Measurements from ENCODE around the gene EIPR1. TPM values are rescaled to one million over a fixed set of nuclear protein-coding genes. Genes with fewer than 3 reads are reported as not detected.
"Not testable (repeated sequence)": the region's sequence is repeated elsewhere in the genome, so short reads cannot be mapped to it uniquely, and the experiment has no call there.

Gene EIPR1
- total RNA-seq, 2 donors from 2014 or later = 34.5 to 35.1 TPM

GRCh38 chr2:3289971-3290370 is 87.6 kb downstream of the EIPR1 start:
- DNase-seq = no peak
- H3K36me3 Mint-ChIP-seq (ENCODE audit: insufficient read depth in 2 of 2) = peaks cover 5 to 8% of the 10 kb centered on the region in 2 donors
- ATAC-seq (replicated peaks in 1 of 2) = no peak
- peaks cover 6% of the 10 kb centered on the region in 2 donors for H3K9me3 Mint-ChIP-seq
- no peaks in the 10 kb centered on the region for H3K27me3 Mint-ChIP-seq (ENCODE audit: low read depth)
- peaks cover 7% of the 10 kb centered on the region for H3K4me1 Mint-ChIP-seq (ENCODE audit: low read depth)
- no peak overlapping the region for H3K4me3 Mint-ChIP-seq
- no peak overlapping the region for H3K27ac Mint-ChIP-seq

GRCh38 chr2:3289526-3289925 is 88.1 kb downstream of the EIPR1 start:
- H3K4me3 Mint-ChIP-seq = no peak overlapping the region
- peaks cover 6% of the 10 kb centered on the region in 2 donors for H3K9me3 Mint-ChIP-seq
- no peak overlapping the region for H3K27ac Mint-ChIP-seq
- no peak for DNase-seq
- H3K4me1 Mint-ChIP-seq (ENCODE audit: low read depth) = peaks cover 7% of the 10 kb centered on the region
- peaks cover 5 to 8% of the 10 kb centered on the region in 2 donors for H3K36me3 Mint-ChIP-seq (ENCODE audit: insufficient read depth in 2 of 2)
- no peak for ATAC-seq (replicated peaks in 1 of 2)
- H3K27me3 Mint-ChIP-seq (ENCODE audit: low read depth) = no peaks in the 10 kb centered on the region

GRCh38 chr2:3289171-3289515 is 88.5 kb downstream of the EIPR1 start:
- peaks cover 6% of the 10 kb centered on the region in 2 donors for H3K9me3 Mint-ChIP-seq
- H3K27me3 Mint-ChIP-seq (ENCODE audit: low read depth) = no peaks in the 10 kb centered on the region
- no peak overlapping the region for H3K4me3 Mint-ChIP-seq
- peaks cover 7% of the 10 kb centered on the region for H3K4me1 Mint-ChIP-seq (ENCODE audit: low read depth)
- peaks cover 5 to 8% of the 10 kb centered on the region in 2 donors for H3K36me3 Mint-ChIP-seq (ENCODE audit: insufficient read depth in 2 of 2)
- H3K27ac Mint-ChIP-seq = no peak overlapping the region
- ATAC-seq (replicated peaks in 1 of 2) = no peak
- DNase-seq = no peak

GRCh38 chr2:3288470-3289170 is 89.0 kb downstream of the EIPR1 start:
- no peak overlapping the region for H3K27ac Mint-ChIP-seq

GRCh38 chr2:3287896-3288295 is 89.7 kb downstream of the EIPR1 start:
- no peaks in the 10 kb centered on the region for H3K27me3 Mint-ChIP-seq (ENCODE audit: low read depth)
- DNase-seq (no peak), ATAC-seq (replicated peaks in 1 of 2) (no peak)
- H3K36me3 Mint-ChIP-seq (ENCODE audit: insufficient read depth in 2 of 2) = peaks cover 5 to 8% of the 10 kb centered on the region in 2 donors
- H3K4me3 Mint-ChIP-seq = no peak overlapping the region
- H3K9me3 Mint-ChIP-seq = peaks cover 6% of the 10 kb centered on the region in 2 donors
- peaks cover 7% of the 10 kb centered on the region for H3K4me1 Mint-ChIP-seq (ENCODE audit: low read depth)
- no peak overlapping the region for H3K27ac Mint-ChIP-seq

More at GRCh38 chr2:3288470-3289170, 89.0 kb downstream of the EIPR1 start:
- Mint-ChIP-seq H3K27me3 (ENCODE audit: low read depth) (no peaks in the 10 kb centered on the region), H3K36me3 (ENCODE audit: insufficient read depth in 2 of 2) (peaks cover 5 to 8% of the 10 kb centered on the region in 2 donors), H3K4me3 (no peak overlapping the region), H3K9me3 (peaks cover 6% of the 10 kb centered on the region in 2 donors), H3K4me1 (ENCODE audit: low read depth) (peaks cover 7% of the 10 kb centered on the region)
- DNase-seq (no peak), ATAC-seq (replicated peaks in 1 of 2) (no peak)

- H3K4me3 Mint-ChIP-seq; H3K36me3 Mint-ChIP-seq (ENCODE audit: insufficient read depth in 2 of 2); DNase-seq; H3K9me3 Mint-ChIP-seq; ATAC-seq (replicated peaks in 1 of 2); H3K4me1 Mint-ChIP-seq (ENCODE audit: low read depth); H3K27ac Mint-ChIP-seq; H3K27me3 Mint-ChIP-seq (ENCODE audit: low read depth): not testable (repeated sequence)
These were observed 91.0 kb downstream of the EIPR1 start for GRCh38 chr2:3286646-3287036.

GRCh38 chr2:3285901-3286645 is 91.5 kb downstream of the EIPR1 start:
- Mint-ChIP-seq H3K36me3 (ENCODE audit: insufficient read depth in 2 of 2) (peaks cover 5 to 10% of the 10 kb centered on the region in 2 donors), H3K9me3 (peaks cover 6% of the 10 kb centered on the region in 2 donors), H3K27me3 (ENCODE audit: low read depth) (no peaks in the 10 kb centered on the region), H3K4me1 (ENCODE audit: low read depth) (peaks cover 7% of the 10 kb centered on the region), H3K4me3 (no peak overlapping the region), H3K27ac (no peak overlapping the region)
- DNase-seq = no peak
- no peak for ATAC-seq (replicated peaks in 1 of 2)

GRCh38 chr2:3284657-3285630 is 92.7 kb downstream of the EIPR1 start:
- H3K9me3 Mint-ChIP-seq = peaks cover 6% of the 10 kb centered on the region in 2 donors
- H3K36me3 Mint-ChIP-seq (ENCODE audit: insufficient read depth in 2 of 2) = peaks cover 5 to 10% of the 10 kb centered on the region in 2 donors

GRCh38 chr2:3283876-3284656 is 93.6 kb downstream of the EIPR1 start:
- H3K4me3 Mint-ChIP-seq; DNase-seq; H3K9me3 Mint-ChIP-seq; H3K27me3 Mint-ChIP-seq (ENCODE audit: low read depth); ATAC-seq (replicated peaks in 1 of 2); H3K27ac Mint-ChIP-seq; H3K36me3 Mint-ChIP-seq (ENCODE audit: insufficient read depth in 2 of 2): not testable (repeated sequence)
- peaks cover 13% of the 10 kb centered on the region for H3K4me1 Mint-ChIP-seq (ENCODE audit: low read depth)

More at GRCh38 chr2:3284657-3285630, 92.7 kb downstream of the EIPR1 start:
- peaks cover 7% of the 10 kb centered on the region for H3K4me1 Mint-ChIP-seq (ENCODE audit: low read depth)
- H3K27ac Mint-ChIP-seq = no peak overlapping the region
- H3K27me3 Mint-ChIP-seq (ENCODE audit: low read depth) = no peaks in the 10 kb centered on the region
- ATAC-seq (replicated peaks in 1 of 2) (no peak), DNase-seq (no peak)
- H3K4me3 Mint-ChIP-seq = no peak overlapping the region

GRCh38 chr2:3283206-3283605 is 94.4 kb downstream of the EIPR1 start:
- Mint-ChIP-seq H3K4me1 (ENCODE audit: low read depth) (peaks cover 22% of the 10 kb centered on the region), H3K9me3 (peaks cover 6% of the 10 kb centered on the region in 2 donors), H3K36me3 (ENCODE audit: insufficient read depth in 2 of 2) (peaks cover 5 to 7% of the 10 kb centered on the region in 2 donors), H3K27ac (no peak overlapping the region), H3K27me3 (ENCODE audit: low read depth) (no peaks in the 10 kb centered on the region), H3K4me3 (no peak overlapping the region)
- no peak for DNase-seq
- ATAC-seq (replicated peaks in 1 of 2) = no peak

GRCh38 chr2:3282056-3282998 is 95.3 kb downstream of the EIPR1 start:
- no peak overlapping the region for H3K4me3 Mint-ChIP-seq
- ATAC-seq (replicated peaks in 1 of 2) = no peak

More at GRCh38 chr2:3282056-3282998, 95.3 kb downstream of the EIPR1 start:
- Mint-ChIP-seq H3K27me3 (ENCODE audit: low read depth) (no peaks in the 10 kb centered on the region), H3K4me1 (ENCODE audit: low read depth) (peaks cover 18% of the 10 kb centered on the region), H3K9me3 (peaks cover 3% of the 10 kb centered on the region in 2 donors), H3K27ac (no peak overlapping the region), H3K36me3 (ENCODE audit: insufficient read depth in 2 of 2) (peaks cover 6% of the 10 kb centered on the region in 2 donors)
- no peak for DNase-seq
